WTC11 (cell line): ENCODE measurements around the gene TLE5. TPM values are rescaled to one million over a fixed set of nuclear protein-coding genes. Genes with fewer than 3 reads are reported as not detected.

ENCODE experiments used
- ATAC-seq: fragments of 200-7000 bp; cut with Tn5 transposase; 2 replicates; pipeline ENCODE4 v1.10.0; 2021; ENCODE audit warnings: mild to moderate bottlenecking, moderate library complexity
- CTCF ChIA-PET: fragments of 300-600 bp; sonication (Branson Sonifier 250); formaldehyde crosslinking; loops from one replicate; lab custom pipeline; 2021; ENCODE audit warnings: antibody characterized with exemption; lab: Charles Lee
- POLR2A ChIA-PET: fragments of 350-600 bp; sonication (Branson Sonifier 250); formaldehyde crosslinking; loops from one replicate; lab custom pipeline; 2021; ENCODE audit warnings: antibody characterized with exemption; lab: Charles Lee
- DNase-seq: peaks from one replicate; pipeline ENCODE4 v3.0.0; 2021; ENCODE audit warnings: low spot score
- H3K27ac Mint-ChIP-seq: 2 replicates; pipeline ENCODE4 v1.8.0; 2021; ENCODE audit warnings: mixed read lengths
- H3K27me3 Mint-ChIP-seq: 2 replicates; pipeline ENCODE4 v1.8.0; 2021; ENCODE audit warnings: low read depth, mild to moderate bottlenecking, moderate library complexity, mixed read lengths
- H3K36me3 Mint-ChIP-seq: 2 replicates; pipeline ENCODE4 v1.8.0; 2021; ENCODE audit warnings: mixed read lengths
- H3K4me1 Mint-ChIP-seq: 2 replicates; pipeline ENCODE4 v1.8.0; 2022; ENCODE audit warnings: mixed read lengths
- H3K4me3 Mint-ChIP-seq: 2 replicates; pipeline ENCODE4 v1.8.0; 2021; ENCODE audit warnings: mild to moderate bottlenecking, moderate library complexity, mixed read lengths
- H3K9me3 Mint-ChIP-seq: 2 replicates; pipeline ENCODE4 v1.8.0; 2021; ENCODE audit warnings: mixed read lengths
- ATF1 ChIP-seq: sonication (generic); formaldehyde crosslinking; IDR thresholded peaks from 2 replicates; pipeline ENCODE4 v1.8.1; 2023; ENCODE audit warnings: mild to moderate bottlenecking, moderate library complexity, missing genetic modification reagents
- CBFB ChIP-seq: sonication (generic); formaldehyde crosslinking; IDR thresholded peaks from 2 replicates; pipeline ENCODE4 v1.8.1; 2022; ENCODE audit warnings: mild to moderate bottlenecking, low read depth, missing genetic modification reagents
- EMX1 ChIP-seq: fragments of 250-450 bp; sonication (Bioruptor Pico); IDR thresholded peaks from 2 replicates; pipeline ENCODE4 v1.8.0; 2021; ENCODE audit warnings: mild to moderate bottlenecking
- ESRRA ChIP-seq: sonication (generic); formaldehyde crosslinking; IDR thresholded peaks from 2 replicates; pipeline ENCODE4 v1.8.1; 2022; ENCODE audit warnings: mild to moderate bottlenecking, missing genetic modification reagents, borderline replicate concordance
- FOXJ3 ChIP-seq: sonication (generic); formaldehyde crosslinking; IDR thresholded peaks from 2 replicates; pipeline ENCODE4 v1.9.0; 2021; ENCODE audit warnings: missing genetic modification reagents, mild to moderate bottlenecking, borderline replicate concordance
- GABPB1 ChIP-seq: sonication (generic); formaldehyde crosslinking; IDR thresholded peaks from 2 replicates; pipeline ENCODE4 v1.8.1; 2023; ENCODE audit warnings: mild to moderate bottlenecking, missing genetic modification reagents
- HMGA2 ChIP-seq: fragments of 250-450 bp; sonication (Bioruptor Pico); IDR thresholded peaks from 2 replicates; pipeline ENCODE4 v1.4.0; 2021; ENCODE audit warnings: mild to moderate bottlenecking, moderate library complexity
- JUN ChIP-seq: sonication (generic); formaldehyde crosslinking; IDR thresholded peaks from 2 replicates; pipeline ENCODE4 v1.8.0; 2023; ENCODE audit warnings: mild to moderate bottlenecking, missing genetic modification reagents
- NFYB ChIP-seq: sonication (generic); formaldehyde crosslinking; conservative IDR thresholded peaks from 2 replicates; pipeline ENCODE4 v1.8.0; 2022; ENCODE audit warnings: low read depth, missing genetic modification reagents
- NR1H2 ChIP-seq: sonication (generic); formaldehyde crosslinking; IDR thresholded peaks from 2 replicates; pipeline ENCODE4 v1.9.0; 2021; ENCODE audit warnings: mild to moderate bottlenecking, moderate library complexity, missing genetic modification reagents
- NR3C1 ChIP-seq: sonication (generic); formaldehyde crosslinking; conservative IDR thresholded peaks from 2 replicates; pipeline ENCODE4 v1.8.1; 2023; ENCODE audit warnings: low read depth, mild to moderate bottlenecking, missing genetic modification reagents
- PRRX2 ChIP-seq: fragments of 250-450 bp; sonication (Bioruptor Pico); IDR thresholded peaks from 2 replicates; pipeline ENCODE4 v1.8.0; 2021; ENCODE audit warnings: mild to moderate bottlenecking
- ZNF219 ChIP-seq: sonication (generic); formaldehyde crosslinking; IDR thresholded peaks from 2 replicates; pipeline ENCODE4 v1.8.0; 2023; ENCODE audit warnings: missing genetic modification reagents, mild to moderate bottlenecking, borderline replicate concordance
- ZNF396 ChIP-seq: fragments of 250-450 bp; sonication (Bioruptor Pico); IDR thresholded peaks from 2 replicates; pipeline ENCODE4 v1.8.0; 2021; ENCODE audit warnings: mild to moderate bottlenecking, moderate library complexity, borderline replicate concordance
- ZNF416 ChIP-seq: fragments of 250-450 bp; sonication (Bioruptor Pico); IDR thresholded peaks from 2 replicates; pipeline ENCODE4 v1.9.0; 2021; ENCODE audit warnings: mild to moderate bottlenecking, inconsistent platforms
- total RNA-seq: library from RNA; stranded (reverse); gene quantifications from 3 replicates; pipeline ENCODE4 v1.2.3, GENCODE V29; 2021
- TF ChIP-seq, protein P1 (sequence below): sonication (generic); formaldehyde crosslinking; IDR thresholded peaks from 2 replicates; pipeline ENCODE4 v1.8.0; 2022; ENCODE audit warnings: missing genetic modification reagents
- TF ChIP-seq, protein P2 (sequence below): sonication (generic); formaldehyde crosslinking; IDR thresholded peaks from 2 replicates; pipeline ENCODE4 v1.8.1; 2023; ENCODE audit warnings: mild to moderate bottlenecking, moderate library complexity, missing genetic modification reagents
- TF ChIP-seq, protein P3 (sequence below): fragments of 200-600 bp; IDR thresholded peaks from 2 replicates; pipeline ENCODE4 v1.8.0; 2022; ENCODE audit warnings: antibody characterized with exemption
- TF ChIP-seq, protein P4 (sequence below): sonication (generic); formaldehyde crosslinking; IDR thresholded peaks from 2 replicates; pipeline ENCODE4 v1.8.0; 2023; ENCODE audit warnings: mild to moderate bottlenecking, missing genetic modification reagents
- TF ChIP-seq, protein P5 (sequence below): sonication (generic); formaldehyde crosslinking; conservative IDR thresholded peaks from 2 replicates; pipeline ENCODE4 v1.8.1; 2023; ENCODE audit warnings: mild to moderate bottlenecking, low read depth, missing genetic modification reagents, moderate library complexity
- TF ChIP-seq, protein P6 (sequence below): sonication (generic); formaldehyde crosslinking; IDR thresholded peaks from 2 replicates; pipeline ENCODE4 v1.8.0; 2022; ENCODE audit warnings: mild to moderate bottlenecking, missing genetic modification reagents
- TF ChIP-seq, protein P7 (sequence below): sonication (generic); formaldehyde crosslinking; IDR thresholded peaks from 2 replicates; pipeline ENCODE4 v1.8.0; 2023; ENCODE audit warnings: missing genetic modification reagents

Gene TLE5
- total RNA-seq, 1 experiment from 2014 or later, result 246 TPM

DNA sequence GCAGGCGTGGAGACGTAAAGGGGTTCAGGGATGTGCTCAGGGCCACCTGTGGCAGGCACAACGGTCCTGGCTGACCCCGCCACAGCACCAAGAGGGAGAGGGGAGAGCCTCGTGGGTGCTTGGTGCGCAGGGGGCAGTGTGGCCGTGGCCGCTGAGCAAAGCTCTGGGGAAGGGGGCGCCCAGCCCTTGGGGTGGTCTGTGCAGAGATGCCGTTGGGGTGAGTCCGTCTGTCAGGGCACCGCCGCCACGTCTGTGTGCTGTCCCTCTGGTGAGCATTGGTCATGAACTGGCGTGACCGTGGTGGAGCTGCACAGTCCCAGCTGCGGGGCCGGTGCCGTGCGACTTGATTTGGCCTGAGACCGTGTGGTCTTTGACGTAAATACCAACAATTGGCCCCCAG is 47.2 kb upstream of the TLE5 start (continued):
- TF ChIP-seq, protein P1, sequence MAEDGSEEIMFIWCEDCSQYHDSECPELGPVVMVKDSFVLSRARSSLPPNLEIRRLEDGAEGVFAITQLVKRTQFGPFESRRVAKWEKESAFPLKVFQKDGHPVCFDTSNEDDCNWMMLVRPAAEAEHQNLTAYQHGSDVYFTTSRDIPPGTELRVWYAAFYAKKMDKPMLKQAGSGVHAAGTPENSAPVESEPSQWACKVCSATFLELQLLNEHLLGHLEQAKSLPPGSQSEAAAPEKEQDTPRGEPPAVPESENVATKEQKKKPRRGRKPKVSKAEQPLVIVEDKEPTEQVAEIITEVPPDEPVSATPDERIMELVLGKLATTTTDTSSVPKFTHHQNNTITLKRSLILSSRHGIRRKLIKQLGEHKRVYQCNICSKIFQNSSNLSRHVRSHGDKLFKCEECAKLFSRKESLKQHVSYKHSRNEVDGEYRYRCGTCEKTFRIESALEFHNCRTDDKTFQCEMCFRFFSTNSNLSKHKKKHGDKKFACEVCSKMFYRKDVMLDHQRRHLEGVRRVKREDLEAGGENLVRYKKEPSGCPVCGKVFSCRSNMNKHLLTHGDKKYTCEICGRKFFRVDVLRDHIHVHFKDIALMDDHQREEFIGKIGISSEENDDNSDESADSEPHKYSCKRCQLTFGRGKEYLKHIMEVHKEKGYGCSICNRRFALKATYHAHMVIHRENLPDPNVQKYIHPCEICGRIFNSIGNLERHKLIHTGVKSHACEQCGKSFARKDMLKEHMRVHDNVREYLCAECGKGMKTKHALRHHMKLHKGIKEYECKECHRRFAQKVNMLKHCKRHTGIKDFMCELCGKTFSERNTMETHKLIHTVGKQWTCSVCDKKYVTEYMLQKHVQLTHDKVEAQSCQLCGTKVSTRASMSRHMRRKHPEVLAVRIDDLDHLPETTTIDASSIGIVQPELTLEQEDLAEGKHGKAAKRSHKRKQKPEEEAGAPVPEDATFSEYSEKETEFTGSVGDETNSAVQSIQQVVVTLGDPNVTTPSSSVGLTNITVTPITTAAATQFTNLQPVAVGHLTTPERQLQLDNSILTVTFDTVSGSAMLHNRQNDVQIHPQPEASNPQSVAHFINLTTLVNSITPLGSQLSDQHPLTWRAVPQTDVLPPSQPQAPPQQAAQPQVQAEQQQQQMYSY (CRISPR knock-in tag), result no peak
- TF ChIP-seq JUN (no peak), ZNF219 (CRISPR knock-in tag) (no peak)
- TF ChIP-seq, all 79 proteins: peak for 1

DNA sequence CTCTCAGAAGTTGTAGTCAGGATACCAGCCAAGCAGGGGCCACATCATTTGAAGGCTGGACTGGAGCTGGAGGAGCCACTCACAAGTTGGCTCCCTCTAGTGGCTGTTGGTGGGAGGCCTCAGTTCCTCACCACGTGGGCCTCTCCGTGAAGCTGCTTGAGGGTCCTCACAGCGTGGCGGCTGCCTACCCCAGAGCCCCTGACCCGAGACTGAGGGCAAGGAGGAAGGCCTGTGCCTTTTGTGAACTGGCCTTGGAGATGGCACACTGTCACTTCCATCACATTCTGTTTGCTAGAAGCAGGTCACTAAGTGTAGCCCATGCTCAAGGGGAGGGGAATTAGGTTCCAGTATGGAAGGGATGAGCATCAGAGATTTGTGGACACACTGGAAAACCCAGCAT is 46.5 kb upstream of the TLE5 start:
- ChIA-PET CTCF (interaction anchor here (0.5 to 3.0 kb wide), 56 partner anchors 8 to 646 kb away, joined by 3 to 29 read pairs (median 4); partner anchors contain the start of genes GNA11 and ZNF57), POLR2A (interaction anchor here (0.6 kb wide), 1 partner anchor 143 kb away, joined by 3 read pairs; no protein-coding TSS in a partner anchor)
- no peaks in the 10 kb centered on the region for H3K27me3 Mint-ChIP-seq
- no peaks in the 10 kb centered on the region for H3K9me3 Mint-ChIP-seq
- peak overlapping the region; percentile 86 for H3K27ac Mint-ChIP-seq
- 0 out of 2 replicates have a peak, but pooled peaks cover 2% of the 10 kb centered on the region for H3K36me3 Mint-ChIP-seq
- H3K4me3 Mint-ChIP-seq, result no peak overlapping the region
- peak; percentile 84 for DNase-seq
- peaks cover 24% of the 10 kb centered on the region for H3K4me1 Mint-ChIP-seq
- ATAC-seq, result peak; percentile 61
- TF ChIP-seq, protein P2, sequence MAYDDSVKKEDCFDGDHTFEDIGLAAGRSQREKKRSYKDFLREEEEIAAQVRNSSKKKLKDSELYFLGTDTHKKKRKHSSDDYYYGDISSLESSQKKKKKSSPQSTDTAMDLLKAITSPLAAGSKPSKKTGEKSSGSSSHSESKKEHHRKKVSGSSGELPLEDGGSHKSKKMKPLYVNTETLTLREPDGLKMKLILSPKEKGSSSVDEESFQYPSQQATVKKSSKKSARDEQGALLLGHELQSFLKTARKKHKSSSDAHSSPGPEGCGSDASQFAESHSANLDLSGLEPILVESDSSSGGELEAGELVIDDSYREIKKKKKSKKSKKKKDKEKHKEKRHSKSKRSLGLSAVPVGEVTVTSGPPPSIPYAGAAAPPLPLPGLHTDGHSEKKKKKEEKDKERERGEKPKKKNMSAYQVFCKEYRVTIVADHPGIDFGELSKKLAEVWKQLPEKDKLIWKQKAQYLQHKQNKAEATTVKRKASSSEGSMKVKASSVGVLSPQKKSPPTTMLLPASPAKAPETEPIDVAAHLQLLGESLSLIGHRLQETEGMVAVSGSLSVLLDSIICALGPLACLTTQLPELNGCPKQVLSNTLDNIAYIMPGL (CRISPR knock-in tag), result no peak
- TF ChIP-seq GABPB1 (no peak), NR1H2 (CRISPR knock-in tag) (no peak), ATF1 (CRISPR knock-in tag) (no peak), PRRX2 (CRISPR knock-in tag) (no peak), EMX1 (CRISPR knock-in tag) (no peak), NR3C1 (no peak), ZNF416 (no peak), ZNF396 (no peak), HMGA2 (CRISPR knock-in tag) (no peak), ESRRA (CRISPR knock-in tag) (no peak), FOXJ3 (CRISPR knock-in tag) (no peak), NFYB (CRISPR knock-in tag) (no peak), CBFB (CRISPR knock-in tag) (no peak)
- TF ChIP-seq, protein P3, sequence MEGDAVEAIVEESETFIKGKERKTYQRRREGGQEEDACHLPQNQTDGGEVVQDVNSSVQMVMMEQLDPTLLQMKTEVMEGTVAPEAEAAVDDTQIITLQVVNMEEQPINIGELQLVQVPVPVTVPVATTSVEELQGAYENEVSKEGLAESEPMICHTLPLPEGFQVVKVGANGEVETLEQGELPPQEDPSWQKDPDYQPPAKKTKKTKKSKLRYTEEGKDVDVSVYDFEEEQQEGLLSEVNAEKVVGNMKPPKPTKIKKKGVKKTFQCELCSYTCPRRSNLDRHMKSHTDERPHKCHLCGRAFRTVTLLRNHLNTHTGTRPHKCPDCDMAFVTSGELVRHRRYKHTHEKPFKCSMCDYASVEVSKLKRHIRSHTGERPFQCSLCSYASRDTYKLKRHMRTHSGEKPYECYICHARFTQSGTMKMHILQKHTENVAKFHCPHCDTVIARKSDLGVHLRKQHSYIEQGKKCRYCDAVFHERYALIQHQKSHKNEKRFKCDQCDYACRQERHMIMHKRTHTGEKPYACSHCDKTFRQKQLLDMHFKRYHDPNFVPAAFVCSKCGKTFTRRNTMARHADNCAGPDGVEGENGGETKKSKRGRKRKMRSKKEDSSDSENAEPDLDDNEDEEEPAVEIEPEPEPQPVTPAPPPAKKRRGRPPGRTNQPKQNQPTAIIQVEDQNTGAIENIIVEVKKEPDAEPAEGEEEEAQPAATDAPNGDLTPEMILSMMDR, result peak; percentile 72
- TF ChIP-seq, protein P4, sequence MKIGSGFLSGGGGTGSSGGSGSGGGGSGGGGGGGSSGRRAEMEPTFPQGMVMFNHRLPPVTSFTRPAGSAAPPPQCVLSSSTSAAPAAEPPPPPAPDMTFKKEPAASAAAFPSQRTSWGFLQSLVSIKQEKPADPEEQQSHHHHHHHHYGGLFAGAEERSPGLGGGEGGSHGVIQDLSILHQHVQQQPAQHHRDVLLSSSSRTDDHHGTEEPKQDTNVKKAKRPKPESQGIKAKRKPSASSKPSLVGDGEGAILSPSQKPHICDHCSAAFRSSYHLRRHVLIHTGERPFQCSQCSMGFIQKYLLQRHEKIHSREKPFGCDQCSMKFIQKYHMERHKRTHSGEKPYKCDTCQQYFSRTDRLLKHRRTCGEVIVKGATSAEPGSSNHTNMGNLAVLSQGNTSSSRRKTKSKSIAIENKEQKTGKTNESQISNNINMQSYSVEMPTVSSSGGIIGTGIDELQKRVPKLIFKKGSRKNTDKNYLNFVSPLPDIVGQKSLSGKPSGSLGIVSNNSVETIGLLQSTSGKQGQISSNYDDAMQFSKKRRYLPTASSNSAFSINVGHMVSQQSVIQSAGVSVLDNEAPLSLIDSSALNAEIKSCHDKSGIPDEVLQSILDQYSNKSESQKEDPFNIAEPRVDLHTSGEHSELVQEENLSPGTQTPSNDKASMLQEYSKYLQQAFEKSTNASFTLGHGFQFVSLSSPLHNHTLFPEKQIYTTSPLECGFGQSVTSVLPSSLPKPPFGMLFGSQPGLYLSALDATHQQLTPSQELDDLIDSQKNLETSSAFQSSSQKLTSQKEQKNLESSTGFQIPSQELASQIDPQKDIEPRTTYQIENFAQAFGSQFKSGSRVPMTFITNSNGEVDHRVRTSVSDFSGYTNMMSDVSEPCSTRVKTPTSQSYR (CRISPR knock-in tag), result no peak
- TF ChIP-seq, protein P5, sequence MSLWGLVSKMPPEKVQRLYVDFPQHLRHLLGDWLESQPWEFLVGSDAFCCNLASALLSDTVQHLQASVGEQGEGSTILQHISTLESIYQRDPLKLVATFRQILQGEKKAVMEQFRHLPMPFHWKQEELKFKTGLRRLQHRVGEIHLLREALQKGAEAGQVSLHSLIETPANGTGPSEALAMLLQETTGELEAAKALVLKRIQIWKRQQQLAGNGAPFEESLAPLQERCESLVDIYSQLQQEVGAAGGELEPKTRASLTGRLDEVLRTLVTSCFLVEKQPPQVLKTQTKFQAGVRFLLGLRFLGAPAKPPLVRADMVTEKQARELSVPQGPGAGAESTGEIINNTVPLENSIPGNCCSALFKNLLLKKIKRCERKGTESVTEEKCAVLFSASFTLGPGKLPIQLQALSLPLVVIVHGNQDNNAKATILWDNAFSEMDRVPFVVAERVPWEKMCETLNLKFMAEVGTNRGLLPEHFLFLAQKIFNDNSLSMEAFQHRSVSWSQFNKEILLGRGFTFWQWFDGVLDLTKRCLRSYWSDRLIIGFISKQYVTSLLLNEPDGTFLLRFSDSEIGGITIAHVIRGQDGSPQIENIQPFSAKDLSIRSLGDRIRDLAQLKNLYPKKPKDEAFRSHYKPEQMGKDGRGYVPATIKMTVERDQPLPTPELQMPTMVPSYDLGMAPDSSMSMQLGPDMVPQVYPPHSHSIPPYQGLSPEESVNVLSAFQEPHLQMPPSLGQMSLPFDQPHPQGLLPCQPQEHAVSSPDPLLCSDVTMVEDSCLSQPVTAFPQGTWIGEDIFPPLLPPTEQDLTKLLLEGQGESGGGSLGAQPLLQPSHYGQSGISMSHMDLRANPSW (CRISPR knock-in tag), result no peak
- TF ChIP-seq, protein P6, sequence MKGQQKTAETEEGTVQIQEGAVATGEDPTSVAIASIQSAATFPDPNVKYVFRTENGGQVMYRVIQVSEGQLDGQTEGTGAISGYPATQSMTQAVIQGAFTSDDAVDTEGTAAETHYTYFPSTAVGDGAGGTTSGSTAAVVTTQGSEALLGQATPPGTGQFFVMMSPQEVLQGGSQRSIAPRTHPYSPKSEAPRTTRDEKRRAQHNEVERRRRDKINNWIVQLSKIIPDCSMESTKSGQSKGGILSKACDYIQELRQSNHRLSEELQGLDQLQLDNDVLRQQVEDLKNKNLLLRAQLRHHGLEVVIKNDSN (CRISPR knock-in tag), result peak; percentile 78
- TF ChIP-seq, protein P7, sequence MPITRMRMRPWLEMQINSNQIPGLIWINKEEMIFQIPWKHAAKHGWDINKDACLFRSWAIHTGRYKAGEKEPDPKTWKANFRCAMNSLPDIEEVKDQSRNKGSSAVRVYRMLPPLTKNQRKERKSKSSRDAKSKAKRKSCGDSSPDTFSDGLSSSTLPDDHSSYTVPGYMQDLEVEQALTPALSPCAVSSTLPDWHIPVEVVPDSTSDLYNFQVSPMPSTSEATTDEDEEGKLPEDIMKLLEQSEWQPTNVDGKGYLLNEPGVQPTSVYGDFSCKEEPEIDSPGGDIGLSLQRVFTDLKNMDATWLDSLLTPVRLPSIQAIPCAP (CRISPR knock-in tag), result no peak
